Measurements from ENCODE around the gene PPM1N. TPM values are rescaled to one million over a fixed set of nuclear protein-coding genes. Genes with fewer than 3 reads are reported as not detected.
A peak's percentile ranks its signal among the peaks of the same experiment; 100 is the strongest.

PPM1N gene
- total and polyA plus RNA-seq, 2 of the 13 experiments (the other 11 are each of a cell fraction or from before 2014, with no cell fraction given): 0.31 to 1.8 TPM

DNA sequence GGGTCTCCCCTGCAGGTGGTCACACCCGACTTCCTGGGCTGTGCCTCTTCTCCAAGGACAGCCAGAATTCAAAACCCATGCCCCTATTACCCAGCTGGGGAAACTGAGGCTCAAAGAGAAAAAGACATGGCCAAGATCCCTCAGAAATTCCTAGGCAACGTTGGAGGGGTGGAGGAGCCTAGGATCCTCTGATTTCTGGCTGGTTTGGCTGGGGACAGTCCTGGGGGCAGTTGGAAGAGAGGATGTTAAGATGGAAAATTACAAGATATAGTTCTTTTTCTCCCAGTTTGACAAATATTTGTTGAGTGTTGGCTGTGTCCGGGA lies 11.4 kb downstream of the PPM1N start (continued):
- TF ChIP-seq THAP11 (CRISPR knock-in tag; IDR thresholded peaks at IDR 0.05) (no peak; the same call in 1 of the 2 replicates), ETV6 (CRISPR knock-in tag; conservative IDR thresholded peaks at IDR 0.05) (0 out of 2 replicates have a peak, but pooled peaks have one; percentile 75), ADNP (CRISPR knock-in tag; IDR thresholded peaks at IDR 0.05) (no peak), ZFX (CRISPR knock-in tag; IDR thresholded peaks at IDR 0.05; ENCODE audit: low read depth) (0 out of 2 replicates have a peak, but pooled peaks have one; percentile 6), ISL2 (CRISPR knock-in tag; IDR thresholded peaks at IDR 0.05) (no peak), NONO (IDR thresholded peaks at IDR 0.05) (no peak), NONO (CRISPR knock-in tag; conservative IDR thresholded peaks at IDR 0.05) (0 out of 2 replicates have a peak, but pooled peaks have one; percentile 17), ZNF629 (CRISPR knock-in tag; conservative IDR thresholded peaks at IDR 0.05) (peak; percentile 40; the same call in 1 of the 2 replicates), ZNF251 (CRISPR knock-in tag; IDR thresholded peaks at IDR 0.05) (no peak), ZBTB42 (CRISPR knock-in tag; IDR thresholded peaks at IDR 0.05) (no peak), ZBTB7B (CRISPR knock-in tag; IDR thresholded peaks at IDR 0.05) (peak; percentile 51; the same call in 1 of the 2 replicates), ZNF644 (CRISPR knock-in tag; IDR thresholded peaks at IDR 0.05; ENCODE audit: low read depth) (no peak), BORCS8-MEF2B (CRISPR knock-in tag; IDR thresholded peaks at IDR 0.05) (no peak), ZNF296 (CRISPR knock-in tag; conservative IDR thresholded peaks at IDR 0.05) (no peak), ZC3H13 (CRISPR knock-in tag; IDR thresholded peaks at IDR 0.05) (0 out of 2 replicates have a peak, but pooled peaks have one; percentile 20), MEIS1 (CRISPR knock-in tag; IDR thresholded peaks at IDR 0.05; ENCODE audit: borderline replicate concordance) (0 out of 2 replicates have a peak, but pooled peaks have one; percentile 5), TCF12 (IDR thresholded peaks at IDR 0.05) (no peak), TCF12 (CRISPR knock-in tag; IDR thresholded peaks at IDR 0.05) (no peak), ZNF431 (CRISPR knock-in tag; IDR thresholded peaks at IDR 0.05; ENCODE audit: borderline replicate concordance, low read depth) (no peak), ELF1 (CRISPR knock-in tag; IDR thresholded peaks at IDR 0.05) (no peak), ZMYM3 (CRISPR knock-in tag; IDR thresholded peaks at IDR 0.05) (0 out of 2 replicates have a peak, but pooled peaks have one; percentile 19)
- TF ChIP-seq, protein P1, sequence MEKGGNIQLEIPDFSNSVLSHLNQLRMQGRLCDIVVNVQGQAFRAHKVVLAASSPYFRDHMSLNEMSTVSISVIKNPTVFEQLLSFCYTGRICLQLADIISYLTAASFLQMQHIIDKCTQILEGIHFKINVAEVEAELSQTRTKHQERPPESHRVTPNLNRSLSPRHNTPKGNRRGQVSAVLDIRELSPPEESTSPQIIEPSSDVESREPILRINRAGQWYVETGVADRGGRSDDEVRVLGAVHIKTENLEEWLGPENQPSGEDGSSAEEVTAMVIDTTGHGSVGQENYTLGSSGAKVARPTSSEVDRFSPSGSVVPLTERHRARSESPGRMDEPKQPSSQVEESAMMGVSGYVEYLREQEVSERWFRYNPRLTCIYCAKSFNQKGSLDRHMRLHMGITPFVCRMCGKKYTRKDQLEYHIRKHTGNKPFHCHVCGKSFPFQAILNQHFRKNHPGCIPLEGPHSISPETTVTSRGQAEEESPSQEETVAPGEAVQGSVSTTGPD (CRISPR knock-in tag; IDR thresholded peaks at IDR 0.05): no peak; the same call in 1 of the 2 replicates
- TF ChIP-seq, protein P2, sequence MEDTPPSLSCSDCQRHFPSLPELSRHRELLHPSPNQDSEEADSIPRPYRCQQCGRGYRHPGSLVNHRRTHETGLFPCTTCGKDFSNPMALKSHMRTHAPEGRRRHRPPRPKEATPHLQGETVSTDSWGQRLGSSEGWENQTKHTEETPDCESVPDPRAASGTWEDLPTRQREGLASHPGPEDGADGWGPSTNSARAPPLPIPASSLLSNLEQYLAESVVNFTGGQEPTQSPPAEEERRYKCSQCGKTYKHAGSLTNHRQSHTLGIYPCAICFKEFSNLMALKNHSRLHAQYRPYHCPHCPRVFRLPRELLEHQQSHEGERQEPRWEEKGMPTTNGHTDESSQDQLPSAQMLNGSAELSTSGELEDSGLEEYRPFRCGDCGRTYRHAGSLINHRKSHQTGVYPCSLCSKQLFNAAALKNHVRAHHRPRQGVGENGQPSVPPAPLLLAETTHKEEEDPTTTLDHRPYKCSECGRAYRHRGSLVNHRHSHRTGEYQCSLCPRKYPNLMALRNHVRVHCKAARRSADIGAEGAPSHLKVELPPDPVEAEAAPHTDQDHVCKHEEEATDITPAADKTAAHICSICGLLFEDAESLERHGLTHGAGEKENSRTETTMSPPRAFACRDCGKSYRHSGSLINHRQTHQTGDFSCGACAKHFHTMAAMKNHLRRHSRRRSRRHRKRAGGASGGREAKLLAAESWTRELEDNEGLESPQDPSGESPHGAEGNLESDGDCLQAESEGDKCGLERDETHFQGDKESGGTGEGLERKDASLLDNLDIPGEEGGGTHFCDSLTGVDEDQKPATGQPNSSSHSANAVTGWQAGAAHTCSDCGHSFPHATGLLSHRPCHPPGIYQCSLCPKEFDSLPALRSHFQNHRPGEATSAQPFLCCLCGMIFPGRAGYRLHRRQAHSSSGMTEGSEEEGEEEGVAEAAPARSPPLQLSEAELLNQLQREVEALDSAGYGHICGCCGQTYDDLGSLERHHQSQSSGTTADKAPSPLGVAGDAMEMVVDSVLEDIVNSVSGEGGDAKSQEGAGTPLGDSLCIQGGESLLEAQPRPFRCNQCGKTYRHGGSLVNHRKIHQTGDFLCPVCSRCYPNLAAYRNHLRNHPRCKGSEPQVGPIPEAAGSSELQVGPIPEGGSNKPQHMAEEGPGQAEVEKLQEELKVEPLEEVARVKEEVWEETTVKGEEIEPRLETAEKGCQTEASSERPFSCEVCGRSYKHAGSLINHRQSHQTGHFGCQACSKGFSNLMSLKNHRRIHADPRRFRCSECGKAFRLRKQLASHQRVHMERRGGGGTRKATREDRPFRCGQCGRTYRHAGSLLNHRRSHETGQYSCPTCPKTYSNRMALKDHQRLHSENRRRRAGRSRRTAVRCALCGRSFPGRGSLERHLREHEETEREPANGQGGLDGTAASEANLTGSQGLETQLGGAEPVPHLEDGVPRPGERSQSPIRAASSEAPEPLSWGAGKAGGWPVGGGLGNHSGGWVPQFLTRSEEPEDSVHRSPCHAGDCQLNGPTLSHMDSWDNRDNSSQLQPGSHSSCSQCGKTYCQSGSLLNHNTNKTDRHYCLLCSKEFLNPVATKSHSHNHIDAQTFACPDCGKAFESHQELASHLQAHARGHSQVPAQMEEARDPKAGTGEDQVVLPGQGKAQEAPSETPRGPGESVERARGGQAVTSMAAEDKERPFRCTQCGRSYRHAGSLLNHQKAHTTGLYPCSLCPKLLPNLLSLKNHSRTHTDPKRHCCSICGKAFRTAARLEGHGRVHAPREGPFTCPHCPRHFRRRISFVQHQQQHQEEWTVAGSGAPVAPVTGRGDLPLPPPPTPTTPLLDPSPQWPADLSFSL (CRISPR knock-in tag; IDR thresholded peaks at IDR 0.05): no peak
- TF ChIP-seq, protein P3, sequence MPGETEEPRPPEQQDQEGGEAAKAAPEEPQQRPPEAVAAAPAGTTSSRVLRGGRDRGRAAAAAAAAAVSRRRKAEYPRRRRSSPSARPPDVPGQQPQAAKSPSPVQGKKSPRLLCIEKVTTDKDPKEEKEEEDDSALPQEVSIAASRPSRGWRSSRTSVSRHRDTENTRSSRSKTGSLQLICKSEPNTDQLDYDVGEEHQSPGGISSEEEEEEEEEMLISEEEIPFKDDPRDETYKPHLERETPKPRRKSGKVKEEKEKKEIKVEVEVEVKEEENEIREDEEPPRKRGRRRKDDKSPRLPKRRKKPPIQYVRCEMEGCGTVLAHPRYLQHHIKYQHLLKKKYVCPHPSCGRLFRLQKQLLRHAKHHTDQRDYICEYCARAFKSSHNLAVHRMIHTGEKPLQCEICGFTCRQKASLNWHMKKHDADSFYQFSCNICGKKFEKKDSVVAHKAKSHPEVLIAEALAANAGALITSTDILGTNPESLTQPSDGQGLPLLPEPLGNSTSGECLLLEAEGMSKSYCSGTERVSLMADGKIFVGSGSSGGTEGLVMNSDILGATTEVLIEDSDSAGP (CRISPR knock-in tag; IDR thresholded peaks at IDR 0.05; ENCODE audit: borderline replicate concordance): no peak
